Raji (cell line): Measurements from ENCODE around the gene TMEM120B.

Experiments used
- POLR2A ChIP-seq: IDR thresholded peaks from 2 replicates; pipeline ENCODE4 v1.6.1; 2011; ENCODE audit warnings: low read depth, low read length, control low read depth; ENCODE audit not compliant: insufficient read depth

The TMEM120B gene

GRCh38 chr12:121801595-121802484, 89.3 kb downstream of the TMEM120B start:
- TF ChIP-seq POLR2A, result no peak; the same call in none of the 2 replicates

- TF ChIP-seq POLR2A, result no peak
Measured at GRCh38 chr12:121802485-121802842, 89.9 kb downstream of the TMEM120B start.

DNA sequence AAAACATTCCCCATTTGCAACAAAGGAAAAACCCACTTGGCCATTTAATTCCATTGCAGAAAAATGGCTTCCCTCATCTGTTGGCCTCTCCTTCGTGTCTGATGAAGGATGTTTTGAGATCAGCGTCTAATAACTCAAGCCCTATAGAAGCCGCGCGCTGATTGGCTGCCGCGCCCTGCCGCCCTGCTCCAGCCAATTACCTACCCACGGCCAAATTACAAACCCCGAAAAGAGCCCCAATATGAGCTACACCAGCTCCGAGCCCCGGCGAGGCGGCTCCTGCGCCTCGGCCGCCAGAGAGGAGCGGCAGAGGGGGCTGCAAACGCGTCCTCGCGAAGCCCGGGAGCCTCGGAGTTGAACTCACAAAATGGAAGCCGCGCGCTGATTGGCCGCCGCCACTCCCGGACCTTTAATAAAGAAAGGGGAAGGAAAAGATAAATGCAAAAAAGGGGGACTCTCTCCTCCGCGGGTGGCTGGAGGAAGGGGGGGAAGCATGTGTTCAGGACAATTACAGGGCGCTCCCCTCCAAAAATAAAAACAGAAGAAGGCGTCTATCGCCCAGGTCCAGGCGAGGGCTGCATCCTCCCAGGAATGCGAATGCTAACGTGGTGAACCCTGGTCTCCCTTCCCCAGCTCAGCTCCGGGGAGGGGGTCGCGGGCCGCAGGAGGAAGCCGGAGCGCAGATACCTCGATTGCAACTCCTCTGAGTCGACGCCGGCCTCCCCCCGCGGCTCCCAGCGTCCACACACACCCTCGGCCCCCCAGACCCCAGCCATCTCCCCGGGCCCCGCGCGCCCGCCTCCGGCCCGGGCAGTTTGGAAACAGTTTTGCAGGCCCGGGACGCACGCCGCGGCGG, 90.5 kb downstream of the TMEM120B start:
- peak; percentile 75 for TF ChIP-seq POLR2A

- TF ChIP-seq POLR2A, result peak; percentile 65
Measured at GRCh38 chr12:121803861-121804416, 91.4 kb downstream of the TMEM120B start, which contains the start of gene SETD1B. Gene SETD1B, plus strand, starts transcription at chr12:121804009. Its CDS starts 729 bp downstream, at chr12:121804738.

DNA sequence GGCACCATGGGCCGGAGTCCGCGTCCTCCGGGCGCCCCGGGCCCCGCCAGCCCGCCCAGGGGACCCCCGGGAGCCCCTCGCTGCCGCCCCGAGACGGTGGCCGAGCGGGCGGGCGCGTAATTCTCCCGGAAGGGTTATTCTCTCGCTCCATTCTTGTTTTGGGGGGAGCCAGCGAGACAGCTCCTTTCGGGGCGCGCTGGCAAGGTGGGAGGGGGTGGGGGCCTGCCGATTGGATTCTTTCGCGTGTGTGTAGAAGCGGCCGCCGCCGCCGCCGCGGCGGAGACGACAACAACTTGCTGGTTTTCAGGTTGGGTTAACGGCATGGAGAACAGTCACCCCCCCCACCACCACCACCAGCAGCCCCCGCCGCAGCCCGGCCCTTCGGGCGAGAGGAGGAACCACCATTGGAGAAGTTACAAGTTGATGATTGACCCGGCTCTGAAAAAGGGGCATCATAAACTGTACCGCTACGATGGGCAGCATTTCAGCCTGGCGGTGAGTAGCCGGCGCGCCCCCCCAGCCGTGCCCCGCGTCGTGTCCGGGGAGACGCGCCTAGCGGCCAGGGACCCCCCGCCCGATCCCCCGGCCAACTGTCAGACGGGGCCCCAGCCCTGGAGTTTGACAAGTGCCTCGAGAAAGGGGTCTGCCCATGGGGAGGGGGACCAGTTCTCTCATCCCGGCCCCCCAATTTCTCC, 92.0 kb downstream of the TMEM120B start:
- TF ChIP-seq POLR2A, result peak; percentile 4; the same call in 1 of the 2 replicates

- no peak for TF ChIP-seq POLR2A
Measured at GRCh38 chr12:121805171-121806008, 92.8 kb downstream of the TMEM120B start.

- TF ChIP-seq POLR2A, result no peak
Measured at GRCh38 chr12:121806009-121806545, 93.5 kb downstream of the TMEM120B start.

DNA sequence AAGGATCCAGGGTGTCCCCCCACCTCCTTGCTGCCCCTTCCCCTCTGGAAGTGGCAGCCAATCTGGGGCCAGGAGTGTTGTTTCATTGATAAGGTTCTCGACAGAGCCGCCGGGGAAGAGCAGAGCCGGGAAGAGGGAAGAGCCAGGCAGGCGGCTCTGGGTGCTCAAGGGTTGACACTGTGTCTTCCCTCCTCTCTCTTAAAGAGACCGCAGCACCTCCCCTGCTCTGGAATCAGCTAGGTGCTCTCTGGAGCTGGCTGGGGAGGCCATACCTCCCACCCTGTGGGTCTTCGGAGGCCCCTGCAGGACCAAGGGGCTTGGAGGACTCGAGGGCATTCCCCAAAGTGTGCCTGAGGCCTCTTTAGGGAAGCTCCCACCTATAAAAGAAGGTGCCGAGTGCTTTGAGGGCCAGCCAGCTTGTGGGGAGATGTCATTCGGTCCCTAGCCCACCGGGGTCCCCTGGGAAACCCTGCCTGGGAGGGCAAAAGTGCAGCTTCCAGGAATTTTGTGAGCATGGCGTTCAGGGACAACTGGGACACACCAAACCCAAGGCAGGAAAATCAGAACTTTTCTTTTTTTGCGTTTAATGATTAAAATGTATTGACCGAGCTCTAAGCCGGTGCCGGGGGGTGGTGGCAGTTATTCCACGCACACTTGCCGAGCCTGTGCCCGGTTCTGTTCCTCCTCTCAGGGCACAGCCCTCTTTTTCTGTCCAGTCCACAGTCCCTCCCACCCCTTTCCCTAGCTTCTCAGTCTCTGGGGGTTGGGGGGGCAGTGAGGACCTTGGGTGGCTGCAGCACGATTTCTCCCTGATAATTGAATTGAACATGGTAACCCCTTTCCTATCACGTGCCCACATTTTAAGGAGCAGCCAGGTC, 94.2 kb downstream of the TMEM120B start:
- TF ChIP-seq POLR2A, result no peak

DNA sequence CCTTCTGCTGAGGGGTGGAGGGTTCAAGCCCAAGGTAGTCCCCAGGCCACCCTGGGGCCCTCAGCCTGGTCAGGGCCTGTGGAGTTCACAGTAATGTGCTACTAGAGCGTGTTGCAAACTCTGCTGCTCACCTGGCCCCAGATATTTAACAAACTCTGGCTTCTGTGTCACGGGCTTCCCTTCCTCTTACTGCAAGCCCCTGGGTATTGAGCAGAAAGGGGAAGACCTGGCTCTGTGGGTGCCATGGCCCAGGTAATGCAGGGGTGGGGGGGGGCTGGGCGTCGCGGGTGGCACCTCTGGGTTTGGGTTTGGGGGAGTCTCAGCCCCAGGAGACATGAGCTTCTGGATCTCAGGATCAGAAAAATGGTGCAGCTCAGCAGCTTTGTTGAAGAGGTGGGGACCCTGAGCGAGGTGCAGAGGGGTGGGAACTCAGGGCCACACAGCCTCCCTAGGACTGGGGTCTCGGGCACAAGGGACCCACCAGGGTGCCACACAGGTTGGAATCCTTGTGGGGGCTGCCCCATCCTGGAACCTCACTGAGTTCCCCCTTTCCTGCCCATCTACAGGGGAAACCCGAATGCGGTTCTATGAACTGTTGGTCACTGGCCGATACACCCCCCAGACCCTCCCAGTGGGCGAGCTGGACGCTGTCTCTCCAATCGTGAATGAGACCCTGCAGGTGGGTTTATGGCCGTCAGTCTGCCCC, 95.2 kb downstream of the TMEM120B start:
- no peak for TF ChIP-seq POLR2A

- TF ChIP-seq POLR2A, result no peak
Measured at GRCh38 chr12:121808623-121809022, 96.1 kb downstream of the TMEM120B start.

DNA sequence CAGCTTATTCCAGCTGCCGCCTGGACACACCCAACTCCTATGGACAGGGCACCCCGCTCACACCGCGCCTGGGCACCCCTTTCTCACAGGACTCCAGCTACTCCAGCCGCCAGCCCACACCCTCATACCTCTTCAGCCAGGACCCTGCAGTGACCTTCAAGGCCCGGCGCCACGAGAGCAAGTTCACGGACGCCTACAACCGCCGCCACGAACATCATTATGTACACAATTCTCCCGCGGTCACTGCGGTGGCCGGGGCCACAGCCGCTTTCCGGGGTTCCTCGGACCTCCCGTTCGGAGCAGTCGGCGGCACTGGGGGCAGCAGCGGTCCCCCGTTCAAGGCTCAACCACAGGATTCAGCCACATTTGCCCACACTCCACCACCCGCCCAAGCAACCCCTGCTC, 97.2 kb downstream of the TMEM120B start:
- no peak for TF ChIP-seq POLR2A

DNA sequence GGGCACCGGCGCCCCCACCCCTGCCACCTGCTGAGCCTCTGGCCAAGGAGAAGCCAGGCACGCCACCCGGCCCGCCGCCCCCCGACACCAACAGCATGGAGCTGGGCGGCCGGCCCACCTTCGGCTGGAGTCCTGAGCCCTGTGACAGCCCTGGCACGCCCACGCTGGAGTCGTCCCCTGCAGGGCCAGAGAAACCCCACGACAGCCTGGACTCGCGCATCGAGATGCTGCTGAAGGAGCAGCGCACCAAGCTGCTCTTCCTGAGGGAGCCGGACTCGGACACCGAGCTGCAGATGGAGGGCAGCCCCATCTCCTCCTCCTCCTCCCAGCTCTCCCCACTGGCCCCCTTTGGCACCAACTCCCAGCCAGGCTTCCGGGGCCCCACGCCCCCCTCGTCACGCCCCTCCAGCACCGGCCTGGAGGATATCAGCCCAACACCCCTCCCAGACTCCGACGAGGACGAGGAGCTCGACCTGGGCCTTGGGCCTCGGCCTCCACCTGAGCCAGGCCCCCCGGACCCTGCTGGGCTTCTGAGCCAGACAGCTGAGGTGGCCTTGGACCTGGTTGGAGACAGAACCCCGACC, 97.8 kb downstream of the TMEM120B start:
- no peak for TF ChIP-seq POLR2A
